ENCODE results near the gene ITGB6. TPM values are rescaled to one million over a fixed set of nuclear protein-coding genes. Genes with fewer than 3 reads are reported as not detected.

Gene ITGB6
- total and polyA plus RNA-seq, 2 donors (not counting 3 experiments of a cell fraction or from before 2014, with no cell fraction given), result 0.03 TPM; not detected in 1

DNA sequence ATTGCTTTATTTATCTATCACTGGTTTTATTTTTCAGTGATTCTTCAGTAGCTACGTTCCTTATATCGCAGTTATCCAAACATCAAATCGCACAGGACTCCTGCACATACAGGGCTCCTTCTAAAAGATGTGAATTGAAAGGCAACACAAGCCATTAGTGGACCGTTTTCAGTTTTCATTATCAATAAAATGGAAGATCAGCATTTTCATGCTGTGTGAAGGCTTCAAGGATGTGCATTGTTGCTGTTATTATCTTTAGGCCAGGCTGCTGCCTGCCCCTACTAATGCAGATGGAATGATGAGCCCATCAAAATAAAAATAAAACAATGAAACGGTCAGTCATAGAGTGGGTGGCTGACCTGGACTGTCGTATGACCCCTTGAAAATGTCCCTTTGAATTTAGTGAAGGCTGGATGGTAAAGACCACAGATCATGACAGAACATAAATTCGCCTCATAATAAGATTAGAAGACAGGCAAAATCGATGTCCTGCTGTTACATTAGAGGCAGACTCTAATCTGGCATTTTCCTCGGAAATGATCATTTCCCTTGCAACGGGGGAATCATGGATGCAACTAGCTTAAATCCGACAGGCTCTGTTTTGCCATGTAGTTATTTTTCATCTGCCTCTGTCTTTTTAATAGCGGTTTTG is 32.9 kb downstream of the ITGB6 start:
- Histone ChIP-seq H3K9me1 (replicated peaks; ENCODE audit: control insufficient read depth, extremely low read depth, insufficient read depth, low read length) (no peaks in the 10 kb centered on the region), H3K4me1 (ENCODE audit: control insufficient read depth, extremely low read depth, insufficient read depth, low read length) (no peaks in the 10 kb centered on the region), H4K20me1 (replicated peaks; ENCODE audit: control insufficient read depth, extremely low read depth, insufficient read depth, low read length) (no peaks in the 10 kb centered on the region), H3K4me2 (ENCODE audit: insufficient read depth, low read length) (no peak overlapping the region), H3K79me2 (ENCODE audit: control insufficient read depth, insufficient read depth, low read length) (no peaks in the 10 kb centered on the region), H3K27me3 (ENCODE audit: control insufficient read depth in 2 of 2, insufficient read depth in 2 of 2, low read length in 2 of 2) (no peaks in the 10 kb centered on the region), H3K9ac (replicated peaks; ENCODE audit: extremely low read depth, insufficient read depth, low read length) (no peak overlapping the region), H3K9me3 (replicated peaks; ENCODE audit: control insufficient read depth, insufficient read depth, low read length) (no peaks in the 10 kb centered on the region), H2AFZ (ENCODE audit: low read depth, low read length) (no peak overlapping the region), H3K4me3 (replicated peaks in 1 of 3; ENCODE audit: insufficient read depth in 1 of 3, low read depth in 1 of 3, low read length in 3 of 3) (no peak overlapping the region), H3K27ac (ENCODE audit: insufficient read depth, low read depth, low read length) (no peak overlapping the region), H3K36me3 (ENCODE audit: control insufficient read depth in 2 of 2, extremely low read depth in 1 of 2, insufficient read depth in 2 of 2, low read length in 2 of 2) (no peaks in the 10 kb centered on the region)
- BruUV-seq (replicated peaks), result no TSS peak
- CTCF ChIA-PET, result no interaction called here
- dilution Hi-C loops (cut with MboI; ENCODE audit: extremely low pct_ligation_motif_present, low sequenced_read_pairs) (no loop called here), intact Hi-C loops (cut with micrococcal nuclease) (no loop called here)
- DNase-seq (ENCODE audit: low read depth, low spot score) (no peak), FAIRE-seq (no peak)
- POLR2A ChIA-PET, result no interaction called here
- TF ChIP-seq MYC (IDR thresholded peaks at IDR 0.05; ENCODE audit: low read depth, low read length) (no peak), MAX (IDR thresholded peaks at IDR 0.05; ENCODE audit: insufficient read depth, insufficient read length) (no peak), POLR2A (IDR thresholded peaks at IDR 0.05; ENCODE audit: low read depth, low read length) (no peak), JUN (IDR thresholded peaks at IDR 0.05; ENCODE audit: borderline replicate concordance, insufficient read depth, insufficient read length, low read depth) (no peak), CTCF (IDR thresholded peaks at IDR 0.05; ENCODE audit: extremely low read depth in 1 of 2, insufficient read depth in 1 of 2, low read depth in 1 of 2, low read length in 2 of 2) (no peak), EZH2 (IDR thresholded peaks at IDR 0.05; ENCODE audit: borderline replicate concordance, low read depth, low read length, severe bottlenecking) (no peak), GATA2 (IDR thresholded peaks at IDR 0.05; ENCODE audit: insufficient read depth, insufficient read length, low read depth, low read length) (no peak), FOS (IDR thresholded peaks at IDR 0.05; ENCODE audit: borderline replicate concordance, insufficient read depth, low read length) (no peak), POLR2AphosphoS5 (IDR thresholded peaks at IDR 0.05; ENCODE audit: insufficient read depth, low read depth, low read length) (no peak)
